Kidney capillary endothelial cell (primary cell): Measurements from ENCODE around the gene METAP1.
"Not testable (repeated sequence)": the region's sequence is repeated elsewhere in the genome, so short reads cannot be mapped to it uniquely, and the experiment has no call there.

Experiments used
- DNase-seq: peaks from one replicate; pipeline ENCODE4 v3.0.0-alpha.2; 2018; ENCODE audit warnings: low spot score

Gene METAP1

DNA sequence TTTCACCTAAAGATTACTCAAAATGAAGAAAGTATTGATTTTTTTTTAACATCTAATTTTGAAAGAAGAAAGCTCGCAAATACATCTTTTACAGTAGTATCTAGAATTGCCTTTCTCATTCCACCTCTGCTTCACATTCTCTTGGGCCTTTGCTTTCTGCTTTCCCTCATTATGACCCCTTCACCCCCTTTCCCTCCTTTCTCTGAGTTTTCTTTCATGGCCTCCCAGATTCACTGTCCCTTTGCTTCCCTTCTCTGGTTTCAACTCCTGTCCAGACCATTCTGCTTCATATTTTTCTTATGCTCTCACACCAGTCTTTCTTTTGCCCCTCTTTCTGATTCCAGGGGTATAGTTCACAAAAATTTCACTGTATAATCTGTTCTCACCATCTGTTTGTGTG lies 64.0 kb downstream of the METAP1 start:
- DNase-seq: no peak

DNA sequence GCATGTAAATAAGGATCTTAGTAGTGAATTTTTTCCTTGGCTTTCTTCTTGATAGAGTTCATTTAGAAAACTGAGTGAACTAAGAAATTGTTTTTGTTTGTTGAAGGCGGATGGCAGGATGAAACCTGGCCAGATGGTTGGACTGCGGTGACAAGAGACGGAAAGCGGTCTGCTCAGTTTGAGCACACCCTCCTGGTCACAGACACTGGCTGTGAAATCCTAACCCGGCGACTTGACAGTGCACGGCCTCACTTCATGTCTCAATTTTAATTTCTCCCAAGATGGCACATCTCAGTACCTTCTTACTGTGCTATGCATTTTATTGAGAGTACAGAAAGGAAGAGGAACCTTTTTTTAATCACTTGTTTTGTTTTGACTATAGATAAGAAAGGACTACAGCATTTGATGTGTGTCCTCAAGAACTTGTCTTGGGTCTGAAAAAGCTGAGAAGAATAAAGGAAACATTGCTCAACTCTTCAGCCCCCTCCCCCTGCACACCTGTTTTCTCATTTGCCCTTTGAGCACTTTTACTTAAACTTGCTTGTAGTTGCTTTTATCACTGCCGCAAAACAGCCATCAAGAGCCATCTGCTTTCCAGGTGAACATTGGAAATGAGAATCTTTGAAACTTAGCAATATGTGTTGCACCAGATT lies 65.7 kb downstream of the METAP1 start:
- no peak for DNase-seq

DNA sequence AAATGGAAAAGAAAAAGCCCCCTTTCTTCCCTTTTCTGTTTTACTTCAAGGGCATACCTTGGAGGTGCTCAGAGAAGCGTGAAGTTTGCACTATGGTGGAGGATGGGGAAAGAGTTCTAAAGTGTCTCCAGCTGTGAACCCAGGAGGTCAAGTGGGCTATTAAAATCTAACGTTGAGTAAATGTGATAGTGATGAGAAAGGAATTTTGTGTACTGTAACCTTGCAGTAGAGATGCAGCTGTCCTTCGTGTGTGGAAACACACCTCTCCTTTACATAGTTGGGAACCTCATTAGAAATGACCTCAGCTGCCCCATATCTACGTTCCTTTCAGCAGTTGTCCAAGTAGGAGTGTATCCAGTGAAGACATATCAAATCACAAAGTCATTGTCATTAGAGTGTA lies 66.6 kb downstream of the METAP1 start:
- no peak for DNase-seq

DNA sequence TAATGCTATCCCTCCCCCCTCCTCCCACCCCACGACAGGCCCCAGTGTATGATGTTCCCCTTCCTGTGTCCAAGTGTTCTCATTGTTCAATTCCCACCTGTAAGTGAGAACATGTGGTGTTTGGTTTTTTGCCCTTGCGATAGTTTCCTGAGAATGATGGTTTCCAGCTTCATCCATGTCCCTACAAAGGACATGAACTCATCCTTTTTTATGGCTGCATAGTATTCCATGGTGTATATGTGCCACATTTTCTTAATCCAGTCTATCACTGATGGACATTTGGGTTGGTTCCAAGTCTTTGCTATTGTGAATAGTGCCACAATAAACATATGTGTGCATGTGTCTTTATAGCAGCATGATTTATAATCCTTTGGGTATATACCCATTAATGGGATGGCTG lies 70.0 kb downstream of the METAP1 start:
- not testable (repeated sequence) for DNase-seq

DNA sequence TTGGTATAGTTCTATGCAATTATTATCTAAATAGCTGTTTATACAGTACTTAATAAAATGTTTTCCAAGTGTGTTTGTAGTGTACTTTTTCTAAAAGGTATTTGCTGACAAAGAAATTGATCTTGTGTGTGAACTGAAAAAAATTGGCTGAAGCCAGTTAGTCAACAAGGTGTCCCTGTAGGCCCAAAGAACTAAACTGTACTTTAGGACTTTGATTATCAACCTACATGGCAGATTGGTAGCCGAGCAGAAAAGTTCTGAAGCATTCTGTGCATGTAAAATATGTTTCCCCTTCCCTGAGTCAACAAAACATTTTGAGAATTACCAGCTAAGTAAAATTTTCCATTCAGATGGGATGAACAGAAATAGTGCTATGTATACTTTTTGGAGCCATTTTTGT lies 72.1 kb downstream of the METAP1 start:
- DNase-seq: no peak

DNA sequence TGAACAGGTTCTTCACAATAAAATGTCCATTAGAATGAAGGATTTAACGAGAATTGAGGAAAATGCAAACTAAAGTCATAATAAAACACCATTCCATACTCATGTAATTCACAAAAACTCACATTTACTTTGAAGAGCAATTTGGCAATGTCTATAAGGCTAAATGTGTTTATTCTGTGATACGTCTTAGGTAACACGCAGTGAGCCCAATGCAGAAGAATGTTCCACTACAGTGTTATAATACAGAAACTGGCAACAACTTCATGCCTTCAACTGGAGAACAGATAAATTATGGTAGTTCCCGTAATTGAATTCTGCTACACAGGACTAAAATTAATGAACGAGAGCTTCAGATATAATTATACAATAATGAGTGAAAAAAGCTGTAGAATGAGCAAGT lies 75.6 kb downstream of the METAP1 start:
- DNase-seq: no peak

DNA sequence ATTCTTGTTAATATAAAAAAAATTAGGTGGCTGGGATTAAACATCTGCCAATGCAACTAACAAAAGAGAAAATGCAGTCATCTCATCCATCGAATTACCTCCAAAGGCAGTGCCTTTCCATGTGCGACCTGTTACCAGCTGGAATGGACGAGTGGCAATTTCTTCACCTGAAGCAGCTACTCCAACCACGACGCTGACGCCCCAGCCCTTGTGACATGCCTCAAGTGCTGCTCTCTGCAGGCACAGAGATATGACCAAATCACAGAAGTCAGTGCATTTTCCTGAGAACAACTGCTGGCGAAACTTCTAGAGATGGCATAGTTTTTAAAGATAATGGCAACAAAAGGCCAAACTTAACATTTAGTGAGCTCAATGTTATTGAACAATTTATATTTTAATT lies 79.3 kb downstream of the METAP1 start:
- no peak for DNase-seq

DNA sequence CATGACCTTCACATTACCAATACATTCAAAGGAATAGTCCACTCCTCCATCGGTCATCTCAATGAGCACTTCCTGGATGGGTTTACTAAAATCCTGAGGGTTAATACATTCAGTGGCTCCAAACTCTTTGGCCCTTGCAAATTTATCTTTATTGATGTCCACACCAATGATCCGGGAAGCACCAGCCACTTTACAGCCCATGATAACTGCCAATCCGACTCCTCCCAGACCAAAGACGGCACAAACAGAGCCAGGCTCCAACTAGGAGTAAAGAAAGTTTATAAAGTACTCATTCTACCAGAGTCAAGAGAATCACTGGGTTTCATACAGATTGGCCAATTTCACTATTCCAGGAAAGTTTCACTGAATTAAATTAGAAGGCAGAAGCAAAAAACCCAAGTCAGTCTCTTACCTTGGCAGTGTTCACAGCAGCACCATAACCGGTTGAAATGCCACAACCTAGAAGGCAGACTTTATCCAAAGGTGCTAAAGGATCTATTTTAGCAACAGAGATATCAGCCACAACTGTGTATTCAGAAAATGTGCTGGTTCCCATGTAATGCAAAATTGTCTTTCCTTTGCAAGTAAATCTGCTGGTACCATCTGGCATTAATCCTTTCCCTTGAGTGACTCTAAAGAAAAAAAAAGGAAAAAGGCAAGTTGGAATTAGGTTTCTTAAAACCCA lies 80.9 kb downstream of the METAP1 start:
- no peak for DNase-seq

DNA sequence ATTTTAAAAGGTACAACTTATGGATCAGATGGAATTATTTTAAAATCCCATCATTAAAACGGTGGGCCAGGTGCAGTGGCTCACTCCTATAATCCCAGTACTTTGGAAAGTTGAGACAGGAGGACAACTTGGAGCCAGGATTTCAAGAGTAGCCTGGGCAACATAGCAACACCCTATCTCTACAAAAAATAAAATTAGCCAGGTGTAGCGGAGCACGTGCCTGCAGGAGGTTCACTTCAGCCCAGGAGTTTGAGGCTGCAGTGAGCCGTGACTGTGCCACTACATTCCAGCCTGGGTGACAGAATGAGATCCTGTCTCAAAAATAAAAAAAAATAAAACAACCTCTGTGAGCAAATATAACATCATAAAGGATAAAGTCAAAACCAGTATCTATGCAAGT lies 81.7 kb downstream of the METAP1 start:
- no peak for DNase-seq

DNA sequence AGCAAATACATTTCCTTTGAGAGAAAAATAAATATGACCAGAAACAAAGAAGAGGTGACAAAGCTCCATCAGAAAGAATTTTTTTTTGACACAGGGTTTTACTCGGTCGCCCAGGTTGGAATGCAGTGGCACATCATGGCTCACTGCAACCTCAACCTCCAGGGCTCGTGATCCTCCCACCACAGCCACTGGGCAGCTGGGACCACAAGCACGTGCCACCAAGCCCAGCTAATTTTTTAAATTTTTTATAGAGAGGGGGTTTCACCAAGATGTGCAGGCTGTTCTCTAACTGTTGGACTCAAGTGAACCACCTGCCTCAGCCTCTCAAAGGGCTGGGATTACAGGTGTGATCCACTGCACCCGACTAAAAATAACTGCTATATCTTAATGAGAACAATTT lies 82.8 kb downstream of the METAP1 start:
- DNase-seq: no peak

DNA sequence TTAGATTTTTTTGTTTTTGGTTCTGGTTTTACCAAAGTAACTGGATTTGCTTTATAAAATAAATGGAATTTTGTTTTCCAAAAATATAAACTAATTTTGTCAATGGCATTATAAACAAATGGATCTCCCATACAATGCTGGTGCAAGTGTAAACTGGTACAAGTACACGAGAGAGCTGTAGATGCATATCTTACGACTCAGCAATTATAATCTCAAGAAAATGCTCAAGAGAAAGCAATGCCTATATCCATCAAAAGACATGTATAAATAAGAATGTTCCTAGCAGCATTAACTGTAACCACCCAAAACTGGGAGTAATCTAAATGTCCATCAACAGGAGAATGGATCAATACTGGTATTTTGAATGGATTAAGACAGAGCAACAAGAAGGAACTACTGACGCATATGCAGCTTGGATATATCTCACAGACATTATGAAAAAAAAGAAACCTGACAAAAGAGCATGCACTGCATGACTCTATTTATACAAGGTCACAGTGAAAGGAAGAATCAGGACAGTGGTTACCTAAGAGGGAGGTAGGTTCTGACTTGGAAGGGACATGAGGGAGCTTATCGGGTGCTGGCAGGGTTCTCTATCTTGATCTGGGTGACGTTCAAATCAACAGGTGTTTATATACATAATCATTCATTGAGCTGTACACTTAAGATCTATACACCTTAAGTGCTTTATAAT lies 83.6 kb downstream of the METAP1 start:
- DNase-seq: no peak

DNA sequence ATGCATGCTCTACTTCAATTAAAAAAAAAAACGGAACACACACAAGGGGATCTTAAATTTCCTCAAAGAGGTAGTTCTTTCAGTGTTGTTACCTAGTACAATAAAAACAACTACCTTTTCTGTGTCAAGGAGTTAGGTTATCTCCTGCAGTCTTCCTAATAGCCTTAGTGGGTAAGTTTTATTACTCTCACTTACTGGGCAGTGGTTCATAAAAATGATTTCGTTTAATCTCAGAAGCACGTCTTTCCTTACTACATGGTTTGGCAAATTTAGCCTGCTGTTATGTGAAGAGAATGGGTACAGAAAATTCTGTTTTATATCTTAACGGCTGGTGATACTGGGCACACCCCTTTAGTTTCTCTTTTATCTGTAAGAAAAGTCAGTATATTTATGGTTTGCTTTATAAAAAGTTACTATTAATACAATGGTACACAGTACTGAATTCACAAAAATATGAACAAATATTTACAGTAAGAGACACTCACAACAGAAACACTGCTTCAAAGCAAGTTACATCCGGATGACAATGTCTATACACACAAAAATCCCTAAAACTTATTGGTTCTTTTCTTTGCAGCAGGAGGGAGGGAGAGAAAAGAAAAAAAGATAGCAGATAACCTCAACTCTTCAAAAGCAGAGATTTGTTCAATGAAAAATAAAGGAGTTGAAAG lies 84.2 kb downstream of the METAP1 start:
- no peak for DNase-seq

DNA sequence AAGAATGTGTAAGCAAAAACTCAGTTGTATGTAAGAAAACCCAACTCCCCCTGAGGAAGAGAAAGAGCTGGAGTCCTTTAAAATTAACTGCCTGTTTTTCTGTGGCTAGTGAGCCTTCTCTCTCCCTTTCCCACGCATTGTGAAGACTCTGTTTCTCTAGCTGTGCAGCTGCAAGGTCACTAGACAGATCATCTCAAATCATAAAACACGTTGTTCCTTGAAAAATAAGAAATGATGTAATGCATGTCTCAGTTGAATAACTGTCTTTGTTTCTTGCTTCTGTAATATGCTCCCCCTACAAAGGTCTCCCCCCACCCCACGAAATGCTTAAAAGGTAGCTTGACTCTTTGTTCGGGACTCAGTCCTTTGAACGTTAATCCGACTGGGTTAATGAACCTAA lies 85.3 kb downstream of the METAP1 start:
- not testable (repeated sequence) for DNase-seq

DNA sequence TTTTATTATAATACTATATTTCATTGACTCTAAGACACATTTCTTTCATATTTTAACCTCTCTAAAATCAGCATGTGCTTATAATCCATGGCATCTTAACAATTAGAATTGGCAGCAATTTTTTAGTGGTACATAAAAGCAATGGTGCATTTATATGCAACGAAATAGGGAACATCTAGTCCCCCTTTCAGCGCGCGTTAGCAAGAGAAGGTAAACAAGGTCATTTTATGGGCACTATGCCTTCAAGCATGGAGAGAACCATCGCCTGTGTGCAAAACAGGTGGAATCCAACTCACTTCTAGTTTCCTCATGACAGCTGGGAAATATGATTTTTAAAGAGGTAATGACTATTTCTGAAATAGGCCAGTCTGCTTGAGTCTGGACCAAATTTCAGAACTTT lies 86.7 kb downstream of the METAP1 start:
- no peak for DNase-seq

DNA sequence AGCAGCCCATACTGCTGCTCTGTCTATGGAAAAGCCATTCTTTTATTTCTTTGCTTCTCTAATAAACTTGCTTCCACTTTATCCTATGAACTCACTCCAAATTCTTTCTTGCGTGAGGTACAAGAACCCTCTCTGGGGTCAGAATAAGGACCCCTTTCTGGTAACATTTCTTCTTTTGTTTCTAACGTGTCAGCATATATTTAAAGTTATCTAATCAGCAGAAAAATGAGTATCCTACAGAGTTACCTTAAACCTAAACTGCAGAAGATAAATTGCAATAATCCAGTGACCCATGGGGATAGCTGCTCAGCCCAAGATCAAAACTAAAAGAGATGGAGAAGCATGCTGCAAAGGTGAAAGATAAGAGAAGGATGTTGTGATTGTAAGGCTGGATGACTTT lies 89.1 kb downstream of the METAP1 start:
- no peak for DNase-seq

DNA sequence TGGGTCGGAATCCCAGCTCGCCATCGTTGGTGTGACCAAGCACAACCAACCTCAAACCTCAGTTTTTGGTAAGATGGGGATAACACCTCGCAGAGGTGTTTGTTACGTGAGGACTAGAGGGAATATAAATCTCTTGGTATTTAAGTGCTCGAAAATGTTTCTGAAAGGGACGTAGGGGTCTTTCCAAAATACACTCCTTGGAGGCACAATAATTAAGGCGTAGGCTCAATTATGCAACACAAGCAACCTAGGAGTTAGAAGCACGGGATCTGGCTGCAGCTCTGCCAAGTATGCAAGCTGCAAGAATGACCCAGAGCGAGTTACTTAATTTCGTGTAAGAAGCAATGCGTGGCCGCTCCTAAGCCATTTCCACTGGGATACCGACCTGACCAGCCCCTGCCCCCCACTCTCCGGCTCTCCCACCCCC lies 92.5 kb downstream of the METAP1 start:
- peak; percentile 40 for DNase-seq

DNA sequence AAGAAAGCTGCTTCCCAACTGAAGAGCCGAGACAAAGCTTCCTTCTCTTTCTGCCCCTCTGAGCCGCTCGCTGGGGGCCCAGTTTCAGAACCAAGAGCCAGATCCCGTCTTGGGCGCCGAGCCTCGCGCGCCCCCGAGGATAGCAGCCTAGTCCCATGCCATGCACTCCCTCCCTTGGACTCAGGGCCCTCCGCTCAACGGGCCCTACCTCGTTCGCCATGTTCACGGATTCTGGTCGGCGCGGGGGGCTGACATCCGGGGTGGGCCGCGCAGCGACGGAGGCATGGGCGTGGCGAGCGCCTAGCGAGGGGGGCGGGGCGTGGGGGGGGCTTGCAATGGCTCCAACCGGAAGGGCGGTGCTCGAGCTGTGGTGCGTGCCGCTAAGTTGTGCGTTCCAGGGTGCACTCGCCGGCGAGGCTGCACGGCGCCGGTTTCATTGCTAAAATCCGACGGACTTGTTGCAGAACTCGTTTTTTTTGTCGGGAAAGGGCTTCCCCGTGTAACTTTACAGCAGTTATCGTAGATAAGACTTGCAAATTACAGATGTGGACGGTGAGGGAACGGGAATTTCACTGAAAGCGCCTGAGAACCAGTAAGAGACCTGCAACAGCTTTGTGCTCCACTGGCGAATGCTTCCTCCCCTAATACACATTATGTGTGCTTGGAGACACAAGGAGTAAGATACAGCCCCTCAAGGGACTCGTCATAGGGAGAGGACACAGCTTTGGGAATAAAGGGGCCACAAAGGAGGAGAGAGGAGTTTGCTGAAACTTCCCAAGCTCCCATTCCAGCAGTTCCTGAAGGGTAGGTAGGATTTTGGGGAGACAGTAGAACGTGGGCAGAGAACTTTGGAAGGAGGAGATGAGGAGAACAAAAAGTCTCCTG lies 93.2 kb downstream of the METAP1 start, which contains the start of gene ADH5:
Gene ADH5 (minus strand): TSS at position 308 of the 885 bp plus-strand sequence. CDS start 88 bp downstream, at position 220.
- DNase-seq: peak; percentile 61

DNA sequence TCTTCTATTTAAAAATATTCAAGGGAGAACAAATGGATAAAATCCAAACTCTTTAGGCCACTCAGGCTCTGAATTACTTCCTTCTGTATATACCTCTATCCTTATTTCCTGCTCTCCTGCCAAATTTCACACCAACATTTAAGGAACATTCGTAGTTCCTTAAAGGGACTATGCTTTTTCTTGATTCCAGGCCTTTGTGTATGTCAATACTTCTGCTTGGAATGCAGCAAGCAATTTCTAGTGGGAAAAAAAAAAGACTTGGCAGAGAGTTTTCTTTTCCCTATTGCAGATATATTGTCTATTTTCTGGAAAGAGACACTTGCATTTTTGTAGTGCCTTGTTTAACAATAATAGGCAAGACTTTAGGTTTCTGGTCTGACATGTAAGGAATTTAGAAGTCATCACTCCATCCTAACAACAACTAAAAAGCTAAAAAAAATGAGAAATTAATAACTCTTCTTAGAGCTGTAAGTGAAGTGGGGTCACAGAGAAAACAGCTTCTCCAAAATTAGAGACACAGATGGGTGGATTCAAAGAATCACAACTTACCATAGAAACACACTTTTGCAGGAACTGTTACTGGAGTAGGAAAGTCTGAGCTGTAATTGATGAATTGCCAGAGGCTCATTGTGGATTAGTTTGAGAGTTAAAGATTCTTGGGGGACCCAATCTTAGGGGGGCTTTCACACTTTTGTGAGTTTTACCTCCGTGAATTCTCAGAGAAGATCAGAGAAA lies 95.1 kb downstream of the METAP1 start:
- DNase-seq: no peak

DNA sequence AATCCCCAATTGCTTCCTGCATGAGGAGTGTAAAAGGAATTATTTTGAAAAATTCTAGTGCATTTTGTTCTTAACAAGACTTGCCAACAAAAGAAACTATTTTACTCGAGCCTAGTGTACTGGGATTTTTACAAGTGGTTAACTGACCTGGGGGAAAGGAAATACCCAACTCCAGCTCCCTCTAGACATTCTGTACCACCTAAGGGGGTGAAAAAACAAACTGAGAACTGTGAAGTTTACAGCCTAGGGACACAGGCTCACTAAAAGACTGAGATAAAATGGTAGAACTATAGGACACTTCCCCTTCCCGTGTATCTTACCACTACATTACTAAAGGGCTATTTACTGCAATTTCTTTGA lies 95.7 kb downstream of the METAP1 start:
- DNase-seq: no peak

DNA sequence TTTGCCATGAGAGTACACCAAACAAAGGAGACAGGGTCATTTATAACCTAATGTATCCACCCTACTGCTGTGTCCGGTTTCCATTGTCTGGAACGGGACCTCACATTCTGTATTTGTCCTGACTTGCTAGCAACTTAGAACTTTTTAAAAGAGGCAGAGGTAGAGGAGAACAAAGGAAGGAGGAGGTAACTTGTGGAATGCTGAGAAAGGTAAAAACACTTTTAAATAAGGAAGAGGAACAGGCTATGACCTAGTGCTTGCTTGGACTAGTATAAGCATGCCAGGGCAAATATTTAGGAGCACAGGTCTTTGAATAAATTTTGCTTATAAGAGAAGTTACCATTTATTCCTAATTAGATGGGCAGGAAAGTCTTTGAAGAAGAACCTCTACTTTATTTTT lies 96.3 kb downstream of the METAP1 start:
- not testable (repeated sequence) for DNase-seq

DNA sequence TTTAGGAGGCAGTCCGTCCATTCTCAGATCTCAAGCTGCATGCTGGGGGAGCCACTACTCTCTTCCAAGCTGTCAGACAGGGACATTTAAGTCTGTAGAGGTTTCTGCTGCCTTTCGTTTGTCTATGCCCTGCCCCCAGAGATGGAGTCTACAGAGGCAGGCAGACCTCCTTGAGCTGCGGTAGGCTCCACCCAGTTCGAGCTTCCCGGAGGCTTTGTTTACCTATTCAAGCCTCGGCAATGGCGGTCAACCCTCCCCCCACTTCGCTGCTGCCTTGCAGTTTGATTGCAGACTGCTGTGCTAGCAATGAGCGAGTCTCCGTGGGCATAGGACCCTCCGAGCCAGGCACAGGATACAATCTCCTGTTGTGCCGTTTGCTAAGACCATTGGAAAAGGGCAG lies 103.8 kb downstream of the METAP1 start:
- DNase-seq: no peak
